HCT116 (cell line): ENCODE measurements around the gene ALDH1A2.
A peak's percentile ranks its signal among the peaks of the same experiment; 100 is the strongest.

Source experiments
- CEBPB ChIP-seq: IDR thresholded peaks from 2 replicates; pipeline ENCODE4 v1.6.1; 2012; ENCODE audit warnings: low read depth
- EZH2phosphoT487 ChIP-seq: fragments of 200-600 bp; IDR thresholded peaks from 2 replicates; pipeline ENCODE4 v1.6.1; 2018; ENCODE audit warnings: antibody characterized with exemption, borderline replicate concordance
- POLR2A ChIP-seq: IDR thresholded peaks from 2 replicates; pipeline ENCODE4 v1.7.0; 2011; ENCODE audit warnings: borderline replicate concordance; ENCODE audit not compliant: insufficient read depth, insufficient read length; ENCODE audit errors: extremely low read depth
- POLR2AphosphoS5 ChIP-seq: IDR thresholded peaks from 2 replicates; pipeline ENCODE4 v1.6.1; 2011; ENCODE audit warnings: mild to moderate bottlenecking, low read depth, low read length, moderate library complexity
- RAD21 ChIP-seq: IDR thresholded peaks from 2 replicates; pipeline ENCODE4 v1.6.1; 2012; ENCODE audit warnings: low read depth, mild to moderate bottlenecking
- SRF ChIP-seq: IDR thresholded peaks from 2 replicates; pipeline ENCODE4 v1.6.1; 2012; ENCODE audit warnings: low read depth
- ZNF274 ChIP-seq: fragments of 200-500 bp; sonication (Bioruptor generic); IDR thresholded peaks from 2 replicates; pipeline ENCODE4 v1.6.1; 2014; ENCODE audit warnings: mild to moderate bottlenecking, low read depth, low read length, inconsistent platforms
- TF ChIP-seq, protein P1 (sequence below), 3 experiments: fragments of 200-600 bp in 1 of 3; sonication (generic) in 1 of 3; IDR thresholded peaks in 2 of 3; conservative IDR thresholded peaks in 1 of 3; 2 replicates each; pipeline ENCODE4 v1.5.1; 2012 to 2017; ENCODE audit warnings: low read depth in 2 of 3, low read length in 2 of 3, antibody characterized with exemption in 1 of 3, borderline replicate concordance in 1 of 3, control low read depth in 1 of 3, mild to moderate bottlenecking in 1 of 3, mixed read lengths in 1 of 3, mixed run types in 1 of 3, moderate library complexity in 1 of 3; ENCODE audit not compliant: insufficient read depth in 1 of 3

DNA sequence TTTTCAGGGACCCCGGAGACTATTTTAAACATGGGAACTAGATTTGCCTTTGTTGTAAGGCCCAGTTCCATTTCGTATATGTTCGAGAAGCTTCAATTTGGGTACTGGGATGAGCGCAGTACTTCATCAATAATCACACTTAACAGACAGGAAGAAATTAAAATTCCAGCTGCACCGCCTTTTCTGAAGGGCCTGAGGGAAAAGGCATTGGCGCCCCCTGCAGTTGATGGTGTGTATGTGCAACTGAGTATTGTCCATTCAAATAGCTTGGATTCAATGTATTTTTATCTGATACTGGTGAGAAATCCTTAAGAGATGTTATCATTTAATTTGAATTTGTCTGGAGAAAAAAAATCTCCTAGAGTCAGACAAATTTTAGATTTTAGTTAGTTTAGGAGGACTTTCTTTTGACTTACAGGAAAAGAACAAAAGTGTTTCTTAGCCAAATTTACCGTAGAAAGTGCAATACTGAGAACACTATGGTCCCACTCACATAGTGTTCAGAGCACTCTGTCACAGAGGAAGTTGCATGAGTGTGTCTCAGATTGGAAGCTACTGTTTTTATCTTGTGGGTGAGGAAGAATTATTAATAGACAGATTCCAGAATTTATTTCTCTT, 5.4 kb upstream of the ALDH1A2 start:
- TF ChIP-seq, protein P1, sequence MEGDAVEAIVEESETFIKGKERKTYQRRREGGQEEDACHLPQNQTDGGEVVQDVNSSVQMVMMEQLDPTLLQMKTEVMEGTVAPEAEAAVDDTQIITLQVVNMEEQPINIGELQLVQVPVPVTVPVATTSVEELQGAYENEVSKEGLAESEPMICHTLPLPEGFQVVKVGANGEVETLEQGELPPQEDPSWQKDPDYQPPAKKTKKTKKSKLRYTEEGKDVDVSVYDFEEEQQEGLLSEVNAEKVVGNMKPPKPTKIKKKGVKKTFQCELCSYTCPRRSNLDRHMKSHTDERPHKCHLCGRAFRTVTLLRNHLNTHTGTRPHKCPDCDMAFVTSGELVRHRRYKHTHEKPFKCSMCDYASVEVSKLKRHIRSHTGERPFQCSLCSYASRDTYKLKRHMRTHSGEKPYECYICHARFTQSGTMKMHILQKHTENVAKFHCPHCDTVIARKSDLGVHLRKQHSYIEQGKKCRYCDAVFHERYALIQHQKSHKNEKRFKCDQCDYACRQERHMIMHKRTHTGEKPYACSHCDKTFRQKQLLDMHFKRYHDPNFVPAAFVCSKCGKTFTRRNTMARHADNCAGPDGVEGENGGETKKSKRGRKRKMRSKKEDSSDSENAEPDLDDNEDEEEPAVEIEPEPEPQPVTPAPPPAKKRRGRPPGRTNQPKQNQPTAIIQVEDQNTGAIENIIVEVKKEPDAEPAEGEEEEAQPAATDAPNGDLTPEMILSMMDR (IDR thresholded peaks at IDR 0.05 in 2 of 3, conservative IDR thresholded peaks at IDR 0.05 in 1 of 3; ENCODE audit: borderline replicate concordance in 1 of 3, insufficient read depth in 1 of 3, low read depth in 2 of 3, low read length in 2 of 3): peak; percentile 81 to 97 (median 88)
- TF ChIP-seq POLR2A (no peak), EZH2phosphoT487 (no peak), ZNF274 (no peak), POLR2AphosphoS5 (no peak), CEBPB (no peak), RAD21 (peak; percentile 89), SRF (no peak)
